HT-29 (cell line): Measurements from ENCODE around the gene PHKA1. TPM values are rescaled to one million over a fixed set of nuclear protein-coding genes. Genes with fewer than 3 reads are reported as not detected.
"Not testable (repeated sequence)": the region's sequence is repeated elsewhere in the genome, so short reads cannot be mapped to it uniquely, and the experiment has no call there.

Source experiments
- DNase-seq: peaks from one replicate; pipeline ENCODE4 v3.0.0-alpha.2; 2015; ENCODE audit warnings: low spot score
- small RNA-seq: library from RNA; depleted of rRNA; stranded (forward); fragments of <200 nt; gene quantifications from one replicate; pipeline ENCODE3, GENCODE V24; 2014
- total RNA-seq: library from RNA; depleted of rRNA; stranded (reverse); fragments of >200 nt; shearing (Covaris generic); gene quantifications from 2 replicates; pipeline ENCODE4 v1.2.3, GENCODE V29; 2014; rRNA removed

The PHKA1 gene
- total RNA-seq, 1 experiment from 2014 or later: 5.9 TPM

GRCh38 chrX:72572248-72573157 lies 141.6 kb downstream of the PHKA1 start, which contains the start of gene HDAC8:
Gene HDAC8, minus strand, starts transcription at chrX:72572843. Its CDS starts 82 bp downstream, at chrX:72572761.
- peak; percentile 79 for DNase-seq

- DNase-seq: peak; percentile 6
Measured at GRCh38 chrX:72569786-72570185, 144.3 kb downstream of the PHKA1 start.

- no peak for DNase-seq
Measured at GRCh38 chrX:72568406-72569092, 145.6 kb downstream of the PHKA1 start.

- no peak for DNase-seq
Measured at GRCh38 chrX:72566448-72566847, 147.7 kb downstream of the PHKA1 start.

GRCh38 chrX:72559655-72560054 lies 154.5 kb downstream of the PHKA1 start:
- DNase-seq: not testable (repeated sequence)

GRCh38 chrX:72554448-72555140 lies 159.5 kb downstream of the PHKA1 start:
- peak; percentile 76 for DNase-seq

- not testable (repeated sequence) for DNase-seq
Measured at GRCh38 chrX:72552443-72552842, 161.7 kb downstream of the PHKA1 start.

GRCh38 chrX:72545990-72546389 lies 168.1 kb downstream of the PHKA1 start:
- peak; percentile 66 for DNase-seq

- peak; percentile 53 for DNase-seq
Measured at GRCh38 chrX:72540318-72540717, 173.8 kb downstream of the PHKA1 start.

- no peak for DNase-seq
Measured at GRCh38 chrX:72539822-72540221, 174.3 kb downstream of the PHKA1 start.

- DNase-seq: no peak
Measured at GRCh38 chrX:72536542-72536941, 177.6 kb downstream of the PHKA1 start.

GRCh38 chrX:72532366-72532765 lies 181.7 kb downstream of the PHKA1 start:
- DNase-seq: no peak

Small RNAs within 50 kb of the gene (small RNA-seq; reads per million reads assigned to genes)
- gene BX295541.1: not detected
- gene RF00012: 1.4 reads per million, percentile 50 among the genes with 10 or more reads in this experiment
- gene RNU1-112P: not detected

Other genes starting within 250 kb of the PHKA1 start
- 19.7 and 20.8 TPM in 2 replicates for gene HDAC8, start 141.5 kb downstream of the PHKA1 start, total RNA-seq
- not detected in 2 replicates for gene DMRTC1B, start 62.6 kb upstream of the PHKA1 start, total RNA-seq
- not detected in 2 replicates for gene FAM236B, start 68.4 kb upstream of the PHKA1 start, total RNA-seq
- not detected in 2 replicates for gene FAM236D, start 93.9 kb upstream of the PHKA1 start, total RNA-seq
- not detected in 2 replicates for gene FAM236C, start 198.3 kb upstream of the PHKA1 start, total RNA-seq
- gene FAM236A, start 223.9 kb upstream of the PHKA1 start, total RNA-seq: not detected in 2 replicates
- not detected in 2 replicates for gene DMRTC1, start 229.5 kb upstream of the PHKA1 start, total RNA-seq